ENCODE data around the gene KCNT2. TPM values are rescaled to one million over a fixed set of nuclear protein-coding genes. Genes with fewer than 3 reads are reported as not detected.
"Not testable (repeated sequence)": the region's sequence is repeated elsewhere in the genome, so short reads cannot be mapped to it uniquely, and the experiment has no call there.

KCNT2 gene
- total RNA-seq, 3 donors from 2014 or later = 0.49 to 2.3 (median 0.60) TPM

DNA sequence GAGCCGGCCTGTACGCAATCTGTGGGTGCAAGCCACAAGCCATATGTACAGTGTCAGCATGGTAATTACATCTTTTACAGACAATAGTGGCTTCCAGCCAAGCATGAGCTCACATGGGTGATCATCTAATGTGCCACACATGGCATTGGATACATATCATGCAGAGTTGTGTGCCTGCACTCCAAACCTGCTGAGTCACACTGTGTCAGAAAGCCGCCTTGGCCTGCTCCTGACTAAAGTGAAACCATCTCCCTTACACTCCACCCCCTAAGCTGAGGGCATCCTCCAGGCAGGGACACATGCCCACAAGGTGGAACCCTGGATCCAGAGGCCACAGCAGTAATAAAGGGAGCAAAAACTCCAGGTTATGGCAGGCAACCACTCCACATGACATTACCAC, 72.5 kb downstream of the KCNT2 start:
- TF ChIP-seq CTCF (IDR thresholded peaks at IDR 0.05) = no peak
- intact Hi-C loops (cut with DNase I, micrococcal nuclease) = no loop called here
- ATAC-seq = no peak
- H3K4me1 ChIP-seq (ENCODE audit: low read depth) = no peaks in the 10 kb centered on the region
- peaks cover 21% of the 10 kb centered on the region for H3K9me3 ChIP-seq
- H3K4me3 ChIP-seq = no peak overlapping the region
- no peak for DNase-seq
- H3K36me3 ChIP-seq (ENCODE audit: low read depth) = no peaks in the 10 kb centered on the region

DNA sequence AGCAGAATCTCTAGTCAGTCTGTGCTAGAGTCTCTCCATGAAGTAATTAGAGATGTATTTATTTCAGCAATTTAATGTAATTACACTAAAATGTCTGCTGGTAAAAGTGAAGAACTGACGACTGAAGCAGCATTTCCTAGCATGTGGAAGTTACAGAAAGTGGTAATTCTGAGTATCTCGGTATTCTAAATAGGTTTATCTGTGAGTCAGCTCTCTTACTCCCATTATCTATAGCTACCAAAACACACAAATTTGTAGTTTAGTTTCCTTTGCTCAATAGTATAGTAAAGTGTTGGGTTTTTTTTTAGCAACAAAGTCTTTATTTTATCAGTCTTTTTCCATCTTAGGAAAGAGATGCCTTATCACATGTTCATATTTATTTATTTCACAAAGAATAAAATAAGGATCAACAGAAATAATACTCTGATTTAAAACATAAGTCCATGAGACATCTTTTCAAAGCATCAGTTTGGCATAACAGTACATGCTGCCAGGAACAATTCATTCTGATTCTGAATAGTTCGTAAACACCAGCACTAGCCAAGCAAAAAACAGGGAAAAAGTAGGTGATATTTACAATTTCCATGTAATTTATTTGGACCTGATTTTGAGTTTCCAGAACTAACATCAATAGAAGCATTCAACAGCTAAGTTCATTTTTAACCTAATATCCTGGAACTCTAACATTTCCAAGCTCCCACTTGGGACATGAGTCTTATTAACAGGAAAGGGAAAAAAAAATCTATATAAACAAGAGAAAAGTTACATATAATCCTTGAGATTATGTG, 76.3 kb downstream of the KCNT2 start:
- H3K4me1 ChIP-seq (ENCODE audit: low read depth) = no peaks in the 10 kb centered on the region
- H3K9me3 ChIP-seq = peaks cover 13% of the 10 kb centered on the region
- ATAC-seq = no peak
- no peak overlapping the region for H3K4me3 ChIP-seq
- intact Hi-C loops (cut with DNase I, micrococcal nuclease) = no loop called here
- TF ChIP-seq CTCF (IDR thresholded peaks at IDR 0.05) = no peak
- no peak for DNase-seq
- no peaks in the 10 kb centered on the region for H3K36me3 ChIP-seq (ENCODE audit: low read depth)

GRCh38 chr1:196527919-196528318, 80.3 kb downstream of the KCNT2 start:
- DNase-seq (no peak), ATAC-seq (no peak)
- intact Hi-C loops (cut with DNase I, micrococcal nuclease) = no loop called here
- no peak for TF ChIP-seq CTCF (IDR thresholded peaks at IDR 0.05)
- Histone ChIP-seq H3K36me3 (ENCODE audit: low read depth) (no peaks in the 10 kb centered on the region), H3K4me1 (ENCODE audit: low read depth) (no peaks in the 10 kb centered on the region), H3K4me3 (no peak overlapping the region), H3K9me3 (no peaks in the 10 kb centered on the region)

GRCh38 chr1:196522574-196523345, 85.5 kb downstream of the KCNT2 start:
- H3K4me3 ChIP-seq; H3K36me3 ChIP-seq (ENCODE audit: low read depth); DNase-seq; H3K9me3 ChIP-seq; intact Hi-C loops (cut with DNase I, micrococcal nuclease); H3K4me1 ChIP-seq (ENCODE audit: low read depth); ATAC-seq: not testable (repeated sequence)

GRCh38 chr1:196517193-196517592, 91.0 kb downstream of the KCNT2 start:
- no peak overlapping the region for H3K4me3 ChIP-seq
- H3K9me3 ChIP-seq = no peaks in the 10 kb centered on the region
- H3K36me3 ChIP-seq (ENCODE audit: low read depth) = no peaks in the 10 kb centered on the region
- ATAC-seq (no peak), DNase-seq (no peak)
- no peaks in the 10 kb centered on the region for H3K4me1 ChIP-seq (ENCODE audit: low read depth)
- no peak for TF ChIP-seq CTCF (IDR thresholded peaks at IDR 0.05)
- intact Hi-C loops (cut with DNase I, micrococcal nuclease) = no loop called here

- no peak for ATAC-seq
- no peaks in the 10 kb centered on the region for H3K36me3 ChIP-seq (ENCODE audit: low read depth)
- TF ChIP-seq CTCF (IDR thresholded peaks at IDR 0.05) = no peak
Measured at GRCh38 chr1:196516373-196516772, 91.9 kb downstream of the KCNT2 start.

More at GRCh38 chr1:196516373-196516772, 91.9 kb downstream of the KCNT2 start:
- Histone ChIP-seq H3K4me3 (no peak overlapping the region), H3K9me3 (no peaks in the 10 kb centered on the region), H3K4me1 (ENCODE audit: low read depth) (no peaks in the 10 kb centered on the region)
- intact Hi-C loops (cut with DNase I, micrococcal nuclease) = no loop called here
- DNase-seq = no peak

Measured in mucosa of descending colon (tissue), 3 donors.